ENCODE measurements around the gene HEXB.

The HEXB gene

GRCh38 chr5:74640450-74640953 is 44.5 kb upstream of the HEXB start, which contains the start of gene ENC1:
TSS of gene ENC1 (minus strand) at chr5:74640728. CDS start at chr5:74636485, 4,243 bp downstream.
- H3K4me3 ChIP-seq (ENCODE audit: low read depth in 1 of 2, low read length in 2 of 2) = peak within 1 kb of the TSS; percentile 37 to 96
- H3K27me3 ChIP-seq (ENCODE audit: insufficient read depth, low read length, poor library complexity) = peaks cover 66% of the 10 kb centered on the region
- H3K4me2 ChIP-seq (ENCODE audit: insufficient read depth, low read length) = peak within 1 kb of the TSS; percentile 100
- H3K36me3 ChIP-seq (ENCODE audit: insufficient read depth, low read length) = no peaks in the 10 kb centered on the region
- peaks cover 29% of the 10 kb centered on the region for H3K4me1 ChIP-seq (ENCODE audit: insufficient read depth, low read length)
- no peaks in the 10 kb centered on the region for H3K9me3 ChIP-seq (ENCODE audit: insufficient read depth, low read length, severe bottlenecking)
- no peaks in the 10 kb centered on the region for H3K79me2 ChIP-seq (ENCODE audit: insufficient read depth, low read length)
- peak within 1 kb of the TSS; percentile 63 for H3K9ac ChIP-seq (ENCODE audit: low read depth, low read length)
- peak within 1 kb of the TSS; percentile 95 for H2AFZ ChIP-seq (ENCODE audit: low read depth, low read length)
- H4K20me1 ChIP-seq (ENCODE audit: insufficient read depth, low read length) = peaks cover 11% of the 10 kb centered on the region; the same call in 1 of the 2 replicates
- peak within 1 kb of the TSS; percentile 55; the same call in 1 of the 2 replicates for H3K27ac ChIP-seq (ENCODE audit: low read length)
- ATAC-seq (ENCODE audit: insufficient read depth, low read depth) (peak; percentile 90), DNase-seq (peak; percentile 84)
- TF ChIP-seq EZH2 (IDR thresholded peaks at IDR 0.05; ENCODE audit: borderline replicate concordance, low read depth, low read length, severe bottlenecking) = no peak
- TF ChIP-seq, protein P1, sequence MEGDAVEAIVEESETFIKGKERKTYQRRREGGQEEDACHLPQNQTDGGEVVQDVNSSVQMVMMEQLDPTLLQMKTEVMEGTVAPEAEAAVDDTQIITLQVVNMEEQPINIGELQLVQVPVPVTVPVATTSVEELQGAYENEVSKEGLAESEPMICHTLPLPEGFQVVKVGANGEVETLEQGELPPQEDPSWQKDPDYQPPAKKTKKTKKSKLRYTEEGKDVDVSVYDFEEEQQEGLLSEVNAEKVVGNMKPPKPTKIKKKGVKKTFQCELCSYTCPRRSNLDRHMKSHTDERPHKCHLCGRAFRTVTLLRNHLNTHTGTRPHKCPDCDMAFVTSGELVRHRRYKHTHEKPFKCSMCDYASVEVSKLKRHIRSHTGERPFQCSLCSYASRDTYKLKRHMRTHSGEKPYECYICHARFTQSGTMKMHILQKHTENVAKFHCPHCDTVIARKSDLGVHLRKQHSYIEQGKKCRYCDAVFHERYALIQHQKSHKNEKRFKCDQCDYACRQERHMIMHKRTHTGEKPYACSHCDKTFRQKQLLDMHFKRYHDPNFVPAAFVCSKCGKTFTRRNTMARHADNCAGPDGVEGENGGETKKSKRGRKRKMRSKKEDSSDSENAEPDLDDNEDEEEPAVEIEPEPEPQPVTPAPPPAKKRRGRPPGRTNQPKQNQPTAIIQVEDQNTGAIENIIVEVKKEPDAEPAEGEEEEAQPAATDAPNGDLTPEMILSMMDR (IDR thresholded peaks at IDR 0.05; ENCODE audit: borderline replicate concordance, extremely low read depth, low read length, poor library complexity, severe bottlenecking) = peak; percentile 53

DNA sequence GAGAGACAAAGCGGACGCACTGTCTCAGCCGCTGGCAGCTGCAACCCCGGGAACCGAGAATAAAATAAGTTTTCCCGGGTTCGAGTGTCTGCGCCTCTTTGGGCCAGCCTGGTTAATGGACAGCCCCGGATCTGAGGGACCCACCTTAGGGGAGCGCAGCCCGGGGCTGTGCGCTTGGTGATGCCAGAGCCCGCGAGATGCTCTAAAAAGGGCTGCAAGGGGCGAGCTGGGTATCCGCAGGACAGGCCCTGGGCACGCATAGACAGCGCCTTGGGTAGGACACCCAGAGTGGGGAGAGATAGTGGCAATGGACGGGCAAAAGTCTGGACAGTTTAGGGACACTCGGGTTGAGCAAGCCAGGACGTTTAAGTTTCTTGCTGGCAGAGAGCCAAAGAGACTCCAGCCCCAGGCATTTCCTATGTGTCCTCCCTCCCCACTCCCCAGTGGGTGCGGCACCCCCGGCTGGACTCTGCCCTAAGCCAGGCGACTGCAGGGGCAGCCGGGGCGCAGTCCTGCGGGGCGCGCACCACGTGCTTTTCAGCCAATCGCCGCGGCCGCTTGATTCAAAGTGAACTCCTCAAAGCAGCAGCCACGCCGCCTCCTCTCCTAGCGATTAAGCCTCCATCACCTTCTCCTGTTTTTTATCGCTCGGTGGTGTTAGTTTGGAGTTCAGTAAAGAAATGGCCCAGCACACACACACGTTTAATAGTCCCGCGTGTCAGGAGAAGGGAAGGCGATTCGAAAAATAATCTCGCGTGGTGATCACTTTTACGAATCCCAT is 43.9 kb upstream of the HEXB start:
- no peak for ATAC-seq (ENCODE audit: insufficient read depth, low read depth)
- Histone ChIP-seq H3K9ac (ENCODE audit: low read depth, low read length) (peak overlapping the region; percentile 63), H3K4me2 (ENCODE audit: insufficient read depth, low read length) (peak overlapping the region; percentile 100), H3K4me1 (ENCODE audit: insufficient read depth, low read length) (peaks cover 29% of the 10 kb centered on the region), H3K27me3 (ENCODE audit: insufficient read depth, low read length, poor library complexity) (peaks cover 66% of the 10 kb centered on the region), H2AFZ (ENCODE audit: low read depth, low read length) (peak overlapping the region; percentile 95), H4K20me1 (ENCODE audit: insufficient read depth, low read length) (peaks cover 11% of the 10 kb centered on the region; the same call in 1 of the 2 replicates), H3K4me3 (ENCODE audit: low read depth in 1 of 2, low read length in 2 of 2) (peak overlapping the region; percentile 37 to 96), H3K79me2 (ENCODE audit: insufficient read depth, low read length) (no peaks in the 10 kb centered on the region), H3K27ac (ENCODE audit: low read length) (peak overlapping the region; percentile 55; the same call in 1 of the 2 replicates), H3K36me3 (ENCODE audit: insufficient read depth, low read length) (no peaks in the 10 kb centered on the region), H3K9me3 (ENCODE audit: insufficient read depth, low read length, severe bottlenecking) (no peaks in the 10 kb centered on the region)
- no peak for TF ChIP-seq EZH2 (IDR thresholded peaks at IDR 0.05; ENCODE audit: borderline replicate concordance, low read depth, low read length, severe bottlenecking)
- DNase-seq = peak; percentile 34

- Histone ChIP-seq H3K9ac (ENCODE audit: low read depth, low read length) (peak overlapping the region; percentile 63), H3K27ac (ENCODE audit: low read length) (no peak overlapping the region), H3K36me3 (ENCODE audit: insufficient read depth, low read length) (no peaks in the 10 kb centered on the region), H3K4me2 (ENCODE audit: insufficient read depth, low read length) (peak overlapping the region; percentile 100), H3K9me3 (ENCODE audit: insufficient read depth, low read length, severe bottlenecking) (no peaks in the 10 kb centered on the region), H3K4me3 (ENCODE audit: low read depth in 1 of 2, low read length in 2 of 2) (peak overlapping the region; percentile 37 to 96; a peak in 3 of 4 replicates), H2AFZ (ENCODE audit: low read depth, low read length) (peak overlapping the region; percentile 95), H3K79me2 (ENCODE audit: insufficient read depth, low read length) (no peaks in the 10 kb centered on the region), H3K4me1 (ENCODE audit: insufficient read depth, low read length) (peaks cover 29% of the 10 kb centered on the region), H3K27me3 (ENCODE audit: insufficient read depth, low read length, poor library complexity) (peaks cover 66% of the 10 kb centered on the region), H4K20me1 (ENCODE audit: insufficient read depth, low read length) (peaks cover 11% of the 10 kb centered on the region; the same call in 1 of the 2 replicates)
- TF ChIP-seq, protein P1 (IDR thresholded peaks at IDR 0.05; ENCODE audit: borderline replicate concordance, extremely low read depth, low read length, poor library complexity, severe bottlenecking) = peak; percentile 29
- TF ChIP-seq EZH2 (IDR thresholded peaks at IDR 0.05; ENCODE audit: borderline replicate concordance, low read depth, low read length, severe bottlenecking) = peak; percentile 61
- DNase-seq = peak; percentile 5
- no peak for ATAC-seq (ENCODE audit: insufficient read depth, low read depth)
These were observed 43.1 kb upstream of the HEXB start for GRCh38 chr5:74641735-74642542.

Measured in DND-41 (cell line).